ENCODE results near the gene DDX43.
"Not testable (repeated sequence)": the region's sequence is repeated elsewhere in the genome, so short reads cannot be mapped to it uniquely, and the experiment has no call there.

Gene DDX43

DNA sequence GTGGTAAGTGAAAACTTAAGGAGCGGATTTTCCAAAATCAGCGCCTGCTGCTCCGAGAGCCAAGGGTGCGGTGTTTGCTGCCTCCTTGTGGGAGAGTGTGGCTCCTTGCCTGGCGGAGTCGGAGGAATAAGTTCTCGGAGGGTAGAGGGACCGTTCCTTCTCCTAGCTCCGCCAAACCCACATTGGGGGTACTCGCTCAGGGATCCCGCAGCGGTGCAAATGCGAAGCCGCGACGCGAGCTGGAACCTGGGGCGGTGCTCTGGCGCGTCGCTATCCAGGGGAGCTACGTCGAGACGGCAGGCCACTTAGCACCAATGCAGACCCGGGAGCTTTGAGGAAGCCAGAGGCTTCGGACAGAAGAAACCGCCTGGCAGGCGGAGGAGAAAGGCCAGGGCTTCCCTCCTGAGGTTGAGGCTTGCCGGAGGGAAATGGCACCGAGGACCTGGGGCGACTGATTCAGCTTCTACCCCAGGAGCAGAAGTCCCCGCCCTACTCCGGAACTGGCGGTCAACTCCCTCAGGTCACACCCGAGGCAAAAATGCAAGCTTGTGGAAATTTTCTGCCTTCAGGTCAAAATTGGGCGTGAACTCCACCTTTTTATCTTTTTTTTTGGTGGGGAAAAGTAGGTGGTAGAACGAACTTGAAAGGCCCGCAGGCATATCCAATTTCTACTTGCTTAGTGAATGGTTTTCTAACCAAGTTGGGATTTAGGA is 5.7 kb upstream of the DDX43 start:
- DNase-seq (ENCODE audit: low spot score): peak; percentile 49

DNA sequence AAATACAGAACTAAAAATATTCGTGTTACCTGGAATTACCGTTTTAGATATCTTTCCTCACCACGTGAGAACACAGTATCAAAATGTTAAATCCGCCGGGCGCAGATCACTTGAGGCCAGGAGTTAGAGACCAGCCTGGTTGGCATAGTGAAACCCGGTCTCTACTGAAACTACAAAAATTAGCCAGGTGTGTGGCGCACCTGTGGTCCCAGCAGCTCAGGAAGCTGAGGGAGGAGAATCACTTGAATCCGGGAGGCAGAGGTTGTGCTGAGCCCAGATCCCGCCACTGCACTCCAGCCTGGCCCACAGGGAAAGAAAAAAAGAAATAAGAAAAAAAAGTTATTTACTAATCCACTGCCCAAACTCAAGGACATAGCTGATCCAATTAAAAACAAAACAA is 4.8 kb upstream of the DDX43 start:
- DNase-seq (ENCODE audit: low spot score): no peak

DNA sequence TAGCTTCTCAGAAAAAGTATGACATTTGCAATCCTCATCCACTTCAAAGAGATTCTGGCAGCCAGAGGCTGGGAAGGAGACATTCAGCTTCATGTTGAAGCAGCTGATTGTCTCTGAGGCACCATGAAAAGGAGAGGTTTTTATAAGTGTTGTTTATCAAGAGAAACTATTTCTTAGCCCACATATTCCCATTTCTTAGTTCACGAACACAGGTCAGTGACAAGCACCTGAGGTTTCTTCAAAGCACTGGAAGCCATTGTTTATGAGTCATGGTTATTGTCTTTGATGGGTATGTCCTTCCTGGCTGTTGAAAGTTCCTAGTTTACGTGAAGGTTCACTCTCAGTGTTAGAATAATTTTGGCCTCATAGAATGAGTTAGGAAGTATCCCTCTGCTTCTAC is 3.0 kb upstream of the DDX43 start:
- no peak for DNase-seq (ENCODE audit: low spot score)

DNA sequence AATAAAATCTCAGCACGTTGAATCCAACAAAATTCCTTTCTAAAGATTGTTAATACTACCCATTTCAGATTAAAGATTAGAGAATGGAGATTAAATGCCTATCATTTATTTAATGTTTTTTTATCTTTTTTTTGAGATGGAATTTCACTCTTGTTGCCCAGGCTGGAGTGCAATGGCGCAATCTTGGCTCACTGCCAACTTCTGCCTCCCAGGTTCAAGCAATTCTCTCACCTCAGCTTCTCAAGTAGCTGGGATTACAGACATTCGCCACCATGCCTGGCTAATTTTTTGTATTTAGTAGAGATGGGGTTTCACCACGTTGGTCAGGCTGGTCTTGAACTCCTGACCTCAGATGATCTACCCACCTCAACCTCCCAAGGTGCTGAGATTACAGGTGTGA is 2.4 kb upstream of the DDX43 start:
- DNase-seq (ENCODE audit: low spot score): not testable (repeated sequence)

DNA sequence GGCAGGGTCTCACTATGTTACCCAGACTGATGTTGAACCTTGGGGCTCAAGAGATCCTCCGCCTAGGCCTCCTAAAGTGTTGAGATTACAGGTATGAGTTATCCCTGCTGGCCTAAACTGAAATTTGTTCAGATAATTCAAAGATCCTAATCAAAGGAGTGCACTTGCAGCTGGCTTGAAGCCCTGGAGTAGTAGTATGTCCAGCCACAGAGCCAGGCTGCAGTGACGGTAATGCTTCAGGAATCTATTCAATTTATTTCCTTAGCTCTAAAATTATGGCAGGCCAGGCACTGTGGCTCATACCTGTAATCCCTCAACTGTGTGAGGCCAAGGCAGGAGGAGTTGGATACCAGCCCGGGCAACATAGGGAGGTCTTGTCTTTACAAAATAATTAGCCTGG is 1.4 kb upstream of the DDX43 start:
- no peak for DNase-seq (ENCODE audit: low spot score)

DNA sequence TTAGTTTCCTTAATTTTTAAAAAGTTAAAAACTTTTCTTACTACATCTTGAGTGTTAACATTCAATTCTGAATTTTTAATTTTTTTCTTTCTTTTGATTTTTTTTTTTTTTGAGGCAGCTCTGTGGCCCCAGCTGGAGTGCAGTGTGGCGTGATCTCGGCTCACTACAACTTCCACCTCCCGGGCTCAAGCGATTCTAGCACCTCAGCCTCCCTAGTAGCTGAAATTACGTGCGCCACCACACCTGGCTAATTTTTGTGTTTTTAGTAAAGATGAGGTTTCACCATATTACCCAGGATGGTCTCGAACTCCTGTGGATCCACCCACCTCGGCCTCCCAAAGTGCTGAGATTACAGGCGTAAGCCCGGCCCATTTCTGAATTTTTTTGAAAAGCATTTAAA is 1.2 kb downstream of the DDX43 start:
- no peak for DNase-seq (ENCODE audit: low spot score)

DNA sequence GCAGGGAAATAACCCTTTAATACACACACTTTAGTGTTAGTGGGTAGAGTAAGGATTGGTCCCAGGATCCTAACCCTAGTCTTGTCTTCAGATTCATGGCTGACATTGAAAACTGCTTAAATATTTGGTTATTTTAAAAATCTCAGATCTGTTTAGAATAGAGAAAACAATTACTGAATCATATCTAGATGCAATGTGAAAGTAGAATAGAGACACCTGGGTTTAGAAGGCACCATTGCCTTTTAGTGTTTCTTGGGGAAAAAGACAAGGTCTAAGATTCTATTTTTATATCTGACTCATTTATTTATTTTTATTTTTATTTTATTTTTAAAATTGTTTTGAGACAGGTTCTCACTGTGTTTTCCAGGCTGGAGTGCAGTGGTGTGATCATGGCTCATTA is 6.0 kb downstream of the DDX43 start:
- DNase-seq (ENCODE audit: low spot score): no peak

DNA sequence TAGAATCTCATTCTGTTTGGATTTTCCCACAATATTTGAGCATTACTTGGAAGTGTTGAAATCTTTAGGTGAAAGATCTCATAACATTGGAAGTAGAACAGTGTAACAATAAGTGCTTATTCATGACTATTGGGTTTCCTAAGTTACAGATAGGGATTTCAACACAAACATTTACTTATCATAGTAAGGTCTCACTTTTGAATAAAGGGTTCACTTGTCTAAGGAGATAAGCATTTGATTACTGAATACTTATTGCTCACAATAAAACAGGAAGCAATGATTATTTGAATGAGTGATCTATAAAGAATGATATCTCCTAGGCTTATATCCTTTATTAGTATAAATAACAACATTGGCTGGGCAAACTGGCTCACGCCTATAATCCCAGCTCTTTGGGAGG is 14.8 kb downstream of the DDX43 start:
- DNase-seq (ENCODE audit: low spot score): no peak

DNA sequence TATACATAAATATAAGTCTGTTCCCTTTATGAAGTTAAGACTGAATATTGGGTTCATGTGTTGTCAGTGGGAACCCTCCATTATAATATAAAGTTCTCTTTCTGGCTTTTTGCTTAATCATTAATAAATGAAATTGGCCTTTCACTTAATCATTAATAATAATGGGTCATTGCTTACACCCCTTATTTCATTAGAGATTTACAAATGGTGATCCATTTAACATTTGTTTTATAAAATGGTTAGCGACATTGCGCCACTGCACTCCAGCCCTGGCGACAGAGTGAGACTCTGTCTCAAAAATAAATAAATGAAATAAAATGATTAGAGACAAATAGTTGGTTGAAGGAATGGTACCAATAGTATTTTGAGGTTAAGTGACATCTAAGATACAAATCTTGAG is 18.5 kb downstream of the DDX43 start:
- DNase-seq (ENCODE audit: low spot score): no peak

DNA sequence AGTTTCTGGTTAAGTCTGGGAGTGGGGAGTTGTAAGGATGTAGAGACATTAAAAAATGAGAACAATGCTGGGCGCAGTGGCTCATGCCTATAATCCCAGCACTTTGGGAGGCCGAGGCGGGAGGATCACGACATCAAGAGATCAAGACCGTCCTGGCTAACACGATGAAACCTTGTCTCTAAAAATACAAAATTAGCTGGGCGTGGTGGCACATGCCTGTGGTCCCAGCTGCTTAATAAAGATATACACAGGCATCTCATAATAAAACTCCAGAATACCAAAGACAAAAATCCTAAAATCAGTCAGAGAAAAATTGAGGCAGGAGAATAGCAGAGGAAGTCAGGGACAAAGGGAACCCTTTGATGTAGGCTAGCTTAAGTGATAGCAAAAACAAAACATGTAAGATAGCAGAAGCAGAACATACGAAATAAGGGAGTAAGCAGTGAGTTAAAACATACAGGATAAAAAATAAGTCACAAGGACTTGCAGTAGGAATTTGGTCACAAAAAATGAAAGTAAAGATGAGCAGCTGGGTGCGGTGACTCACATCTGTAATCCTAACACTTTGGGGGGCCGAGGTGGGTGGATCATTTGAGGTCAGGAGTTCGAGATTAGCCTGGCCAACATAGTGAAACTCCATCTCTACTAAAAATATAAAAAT is 23.6 kb downstream of the DDX43 start:
- DNase-seq (ENCODE audit: low spot score): no peak

DNA sequence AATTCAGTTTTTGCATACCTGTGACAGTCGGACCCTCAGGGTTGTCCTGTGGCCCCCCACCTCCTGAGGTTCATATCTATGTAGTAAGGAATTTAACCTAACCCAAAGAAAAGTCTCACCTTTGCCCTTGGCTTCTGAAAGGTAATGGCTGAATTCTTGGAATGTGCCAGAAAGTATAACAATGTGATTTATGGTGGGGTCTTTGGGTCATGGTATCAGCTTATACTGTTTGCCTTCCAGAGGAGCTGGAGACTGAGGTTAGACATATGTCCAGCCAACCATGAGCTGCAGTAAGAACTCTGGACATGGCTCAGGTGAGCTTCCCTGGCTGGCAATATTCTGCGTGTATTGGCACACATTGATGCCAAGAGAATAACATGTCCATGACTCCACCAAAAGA is 26.9 kb downstream of the DDX43 start:
- no peak for DNase-seq (ENCODE audit: low spot score)

DNA sequence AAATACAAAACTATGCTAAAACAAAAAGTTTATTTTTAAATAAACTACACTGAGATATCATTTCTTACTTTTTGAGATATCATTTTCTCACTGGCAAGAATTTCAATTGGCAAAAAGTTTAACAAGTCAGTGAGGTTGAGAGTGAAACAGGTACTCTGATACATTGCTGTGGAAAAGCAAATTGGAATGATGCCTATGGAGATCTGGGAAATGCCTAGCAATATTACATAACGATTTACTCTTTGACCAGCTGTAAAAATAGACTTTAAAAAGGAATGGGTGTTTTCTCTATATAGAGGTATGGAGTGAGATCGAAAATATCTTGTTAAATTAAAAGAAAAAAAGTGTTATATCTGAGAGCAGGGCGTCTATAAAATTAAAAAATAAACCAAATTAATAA is 40.6 kb downstream of the DDX43 start:
- no peak for DNase-seq (ENCODE audit: low spot score)

DNA sequence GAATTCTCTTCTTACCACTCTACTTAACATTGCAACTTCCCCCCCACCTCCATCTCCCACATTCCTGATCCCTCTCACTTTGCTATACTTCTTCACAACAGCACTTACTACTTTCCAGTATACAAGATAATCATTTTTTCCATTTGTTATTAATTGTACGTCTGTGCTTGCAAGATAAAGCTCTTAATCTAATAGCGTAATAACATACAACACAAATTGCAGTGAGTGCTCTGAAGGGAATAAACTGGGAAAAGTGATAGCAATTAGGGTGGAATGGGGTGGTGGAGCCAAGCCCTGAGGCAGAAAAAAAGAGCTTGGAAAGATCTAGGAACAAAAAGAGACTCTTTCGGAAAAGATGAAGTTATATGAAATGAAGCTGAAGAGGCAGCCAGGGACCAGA is 48.9 kb downstream of the DDX43 start:
- no peak for DNase-seq (ENCODE audit: low spot score)

DNA sequence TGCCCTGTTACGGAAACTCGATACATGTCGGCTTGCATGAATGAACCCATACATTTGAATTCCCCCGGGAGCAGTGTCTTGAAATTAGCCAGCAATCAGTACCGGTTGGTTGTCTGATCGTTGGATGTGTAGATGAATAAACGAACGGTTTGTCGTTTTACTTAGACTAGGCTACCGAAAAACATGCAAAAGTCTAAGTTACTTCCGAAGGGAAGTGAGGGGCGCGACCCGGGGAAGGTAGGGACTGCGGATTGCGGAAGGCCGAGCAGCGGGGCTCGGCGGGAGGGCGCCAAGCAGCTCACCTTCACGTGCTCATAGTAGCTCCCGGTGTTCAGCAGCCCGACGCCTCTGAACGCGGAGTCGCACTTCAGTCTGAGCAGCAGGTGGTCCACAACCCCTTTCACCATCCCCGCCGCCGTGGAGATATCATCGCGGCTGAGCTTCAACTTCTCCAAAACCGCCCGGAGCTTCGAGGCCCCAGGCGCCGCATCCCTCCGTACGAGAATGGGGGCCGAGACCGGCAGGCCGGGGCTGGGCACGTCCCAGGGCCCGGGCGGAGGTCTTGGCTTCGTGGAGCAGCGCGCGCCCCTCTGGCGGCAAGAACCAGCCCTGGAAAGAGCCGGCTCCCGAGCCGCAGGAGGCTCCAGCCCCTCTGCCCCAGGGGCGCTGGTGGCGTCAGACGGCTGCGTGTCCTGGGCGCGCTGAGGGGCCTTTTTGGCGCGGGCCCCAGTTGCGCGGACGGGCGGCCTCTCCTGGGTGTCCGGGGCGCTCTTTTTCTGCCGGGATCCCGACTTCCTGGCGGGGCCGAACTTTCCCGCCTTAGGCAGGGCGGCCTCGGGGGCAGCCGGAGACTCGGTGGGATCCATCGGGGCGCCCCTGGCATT is 56.8 kb downstream of the DDX43 start:
- peak; percentile 56 for DNase-seq (ENCODE audit: low spot score)

DNA sequence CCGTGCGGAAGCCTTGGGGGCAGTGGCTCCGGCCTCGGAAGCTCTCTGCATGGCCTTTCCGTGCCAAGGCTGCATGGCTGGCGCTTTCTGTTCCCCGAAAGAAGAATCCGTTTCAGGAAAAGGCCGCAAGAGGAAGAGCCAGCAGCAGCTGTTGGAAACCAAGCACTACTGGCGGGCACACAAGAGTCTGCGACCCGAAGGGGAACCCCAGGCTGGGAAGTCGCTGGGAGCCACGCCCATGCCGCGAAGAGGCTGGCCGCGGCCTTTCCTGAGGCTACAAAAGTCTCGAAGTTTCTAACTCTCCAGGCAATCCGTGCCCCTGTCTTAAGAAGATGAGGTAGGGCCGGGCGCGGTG is 57.5 kb downstream of the DDX43 start, which contains the start of gene CGAS:
Gene CGAS (minus strand): TSS at position 191 of the 355 bp plus-strand sequence. CDS start 116 bp downstream, at position 75.
- DNase-seq (ENCODE audit: low spot score): peak; percentile 67

DNA sequence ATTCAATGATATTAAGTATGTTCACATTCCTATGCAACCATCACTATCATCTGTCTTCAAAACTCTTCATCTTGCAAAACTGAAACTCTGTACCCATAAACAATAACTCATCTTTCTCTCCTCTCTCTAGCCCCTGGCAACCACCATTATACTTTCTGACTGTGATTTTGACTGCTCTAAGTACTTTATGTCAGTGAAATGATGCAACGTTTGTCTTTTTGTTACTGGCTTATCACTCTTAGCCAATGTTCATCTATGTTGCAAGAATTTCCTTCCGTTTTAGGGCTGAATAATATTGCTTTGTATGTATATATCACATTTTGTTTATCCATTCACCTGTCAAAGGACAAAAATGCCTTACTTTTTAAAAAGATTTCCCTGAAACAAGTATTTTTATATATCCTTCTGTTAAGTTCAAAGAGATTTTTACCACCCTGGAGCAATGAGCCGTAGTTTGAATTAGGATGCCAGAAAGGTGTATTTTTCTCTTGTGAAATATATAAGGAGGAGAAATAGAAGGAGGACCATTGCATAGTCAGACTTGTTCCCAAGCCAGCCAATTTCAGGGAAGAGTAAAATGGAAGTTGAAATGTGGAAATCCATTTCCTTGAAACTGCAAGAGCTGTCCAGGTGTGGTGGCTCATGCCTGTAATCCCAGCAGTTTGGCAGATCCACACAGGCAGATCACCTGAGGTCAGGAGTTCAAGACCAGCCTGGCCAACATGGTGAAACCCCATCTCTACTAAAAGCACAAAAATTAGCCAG is 61.4 kb downstream of the DDX43 start:
- no peak for DNase-seq (ENCODE audit: low spot score)

DNA sequence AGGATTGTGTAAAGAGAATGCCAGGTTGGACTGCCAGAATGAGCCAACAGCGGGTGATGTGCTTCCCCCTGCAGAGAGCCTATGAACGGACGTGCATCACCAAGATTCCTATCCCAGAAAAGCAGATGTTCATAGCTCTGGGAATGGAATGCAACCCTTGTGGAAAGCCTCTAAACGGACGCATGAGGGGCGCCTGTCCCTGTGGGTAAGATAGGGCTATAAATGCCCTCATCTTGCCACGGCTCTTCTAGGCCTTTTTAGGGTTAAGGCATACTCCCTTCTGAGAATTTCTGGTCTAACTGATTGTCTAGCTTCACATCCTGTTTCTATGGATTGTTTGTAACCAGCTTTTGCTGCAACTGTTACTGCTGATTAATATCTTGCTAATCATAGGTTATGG is 64.8 kb downstream of the DDX43 start:
- not testable (repeated sequence) for DNase-seq (ENCODE audit: low spot score)

DNA sequence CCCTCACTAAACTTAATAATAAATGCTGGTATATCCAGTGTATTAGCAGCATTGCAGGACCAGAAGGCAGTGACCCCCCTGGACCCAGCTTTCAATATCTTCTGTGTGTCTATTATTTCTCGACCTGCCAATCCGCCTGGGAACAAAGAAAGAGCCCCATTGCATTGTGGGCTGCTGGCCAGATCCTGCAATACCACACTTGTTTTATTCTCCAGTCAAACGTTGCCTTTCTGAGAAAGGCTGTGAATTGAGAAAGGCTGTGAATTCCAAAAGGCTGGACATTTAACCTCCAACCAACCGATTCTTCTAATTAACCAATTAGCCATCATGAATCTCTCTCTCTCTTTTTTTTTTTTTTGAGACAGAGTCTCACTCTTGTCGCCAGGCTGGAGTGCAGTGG is 65.4 kb downstream of the DDX43 start:
- no peak for DNase-seq (ENCODE audit: low spot score)

DNA sequence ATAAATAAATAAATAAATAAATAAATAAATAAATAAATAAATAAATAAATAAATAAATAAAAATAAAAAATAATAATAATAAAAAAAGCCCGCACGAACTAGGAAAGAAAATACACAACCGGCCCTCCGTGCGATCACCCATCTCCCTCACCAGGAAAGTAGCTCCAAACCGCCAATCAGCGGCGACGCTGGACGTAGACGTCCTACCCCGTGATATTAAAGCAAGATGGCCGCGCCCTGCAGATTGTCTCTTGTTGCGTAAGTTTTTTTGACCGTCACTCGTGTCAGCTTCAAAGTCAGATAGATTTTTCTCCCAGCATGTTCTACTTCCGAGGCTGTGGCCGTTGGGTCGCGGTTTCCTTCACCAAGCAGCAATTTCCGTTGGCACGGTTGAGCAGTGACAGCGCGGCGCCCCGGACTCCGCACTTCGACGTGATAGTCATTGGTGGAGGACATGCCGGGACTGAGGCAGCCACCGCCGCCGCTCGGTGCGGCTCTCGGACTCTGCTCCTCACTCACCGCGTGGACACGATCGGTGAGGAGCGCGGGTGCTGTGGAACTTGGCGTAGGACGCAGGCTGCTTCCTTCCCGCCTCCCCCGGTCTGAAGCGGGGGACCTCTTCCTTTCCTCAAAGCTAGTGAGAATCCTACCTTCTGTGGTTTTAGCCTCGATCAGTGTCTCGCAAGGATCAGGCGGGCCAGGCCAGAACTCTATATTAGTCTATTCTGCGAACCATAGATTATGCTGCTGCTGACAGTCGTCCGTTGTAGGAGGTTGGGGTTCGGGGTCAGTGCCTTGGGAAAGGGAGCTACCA is 67.1 kb downstream of the DDX43 start, which contains the start of gene MTO1:
Gene MTO1 (plus strand): TSS at position 201 of the 814 bp plus-strand sequence. CDS start 118 bp downstream, at position 319.
- DNase-seq (ENCODE audit: low spot score): peak; percentile 90

Data from germinal center (tissue), 1 donor.